H1 (cell line): Measurements from ENCODE around the gene UBE2I.

ENCODE experiments used
- CTCF ChIP-seq, 3 experiments: IDR thresholded peaks; 1 replicate in 2 of 3; 2 replicates in 1 of 3; pipeline versions ENCODE4 v1.5.1 to v1.6.1; 2011; ENCODE audit warnings: low read length in 3 of 3, mild to moderate bottlenecking in 3 of 3, inconsistent platforms in 2 of 3, low read depth in 1 of 3, moderate library complexity in 1 of 3; ENCODE audit not compliant: insufficient read depth in 1 of 3; ENCODE audit errors: control extremely low read depth in 1 of 3
- JUND ChIP-seq: IDR thresholded peaks from 2 replicates; pipeline ENCODE4 v1.6.1; 2011; ENCODE audit warnings: mild to moderate bottlenecking, improper control_type of control experiment, low read length

GRCh38 chr16:1366712-1367299 lies 57.4 kb downstream of the UBE2I start:
- TF ChIP-seq JUND (no peak), CTCF (IDR thresholded peaks at IDR 0.05; ENCODE audit: control extremely low read depth in 1 of 3, insufficient read depth in 1 of 3, low read depth in 1 of 3, low read length in 3 of 3) (no peak)
